NB4 (cell line): Measurements from ENCODE around the gene ABCA2.

Source experiments
- DNase-seq: peaks from one replicate; pipeline ENCODE4 v3.0.0; 2010; ENCODE audit warnings: low read depth
- H3K4me3 ChIP-seq: one replicate; pipeline ENCODE4 v1.5.1; 2011; ENCODE audit warnings: mild to moderate bottlenecking, low read depth, low read length, moderate library complexity
- MYC ChIP-seq: IDR thresholded peaks from 2 replicates; pipeline ENCODE4 v1.6.1; 2011; ENCODE audit warnings: low read depth, low read length
- POLR2A ChIP-seq: IDR thresholded peaks from 2 replicates; pipeline ENCODE4 v1.6.1; 2011; ENCODE audit warnings: mild to moderate bottlenecking; ENCODE audit not compliant: insufficient read length; ENCODE audit errors: extremely low read depth
- TF ChIP-seq, protein P1 (sequence below): IDR thresholded peaks from 2 replicates; pipeline ENCODE4 v1.6.1; 2011; ENCODE audit warnings: low read depth, low read length
- TF ChIP-seq, protein P2 (sequence below): IDR thresholded peaks from one replicate; pipeline ENCODE4 v1.5.1; 2012; ENCODE audit warnings: low read depth, low read length

ABCA2 gene

GRCh38 chr9:136972743-136973142 is 55.3 kb downstream of the ABCA2 start:
- H3K4me3 ChIP-seq: no peak overlapping the region
- DNase-seq: no peak
- TF ChIP-seq POLR2A: no peak
- TF ChIP-seq, protein P1, sequence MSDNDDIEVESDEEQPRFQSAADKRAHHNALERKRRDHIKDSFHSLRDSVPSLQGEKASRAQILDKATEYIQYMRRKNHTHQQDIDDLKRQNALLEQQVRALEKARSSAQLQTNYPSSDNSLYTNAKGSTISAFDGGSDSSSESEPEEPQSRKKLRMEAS: no peak
- no peak for TF ChIP-seq MYC
- TF ChIP-seq, protein P2, sequence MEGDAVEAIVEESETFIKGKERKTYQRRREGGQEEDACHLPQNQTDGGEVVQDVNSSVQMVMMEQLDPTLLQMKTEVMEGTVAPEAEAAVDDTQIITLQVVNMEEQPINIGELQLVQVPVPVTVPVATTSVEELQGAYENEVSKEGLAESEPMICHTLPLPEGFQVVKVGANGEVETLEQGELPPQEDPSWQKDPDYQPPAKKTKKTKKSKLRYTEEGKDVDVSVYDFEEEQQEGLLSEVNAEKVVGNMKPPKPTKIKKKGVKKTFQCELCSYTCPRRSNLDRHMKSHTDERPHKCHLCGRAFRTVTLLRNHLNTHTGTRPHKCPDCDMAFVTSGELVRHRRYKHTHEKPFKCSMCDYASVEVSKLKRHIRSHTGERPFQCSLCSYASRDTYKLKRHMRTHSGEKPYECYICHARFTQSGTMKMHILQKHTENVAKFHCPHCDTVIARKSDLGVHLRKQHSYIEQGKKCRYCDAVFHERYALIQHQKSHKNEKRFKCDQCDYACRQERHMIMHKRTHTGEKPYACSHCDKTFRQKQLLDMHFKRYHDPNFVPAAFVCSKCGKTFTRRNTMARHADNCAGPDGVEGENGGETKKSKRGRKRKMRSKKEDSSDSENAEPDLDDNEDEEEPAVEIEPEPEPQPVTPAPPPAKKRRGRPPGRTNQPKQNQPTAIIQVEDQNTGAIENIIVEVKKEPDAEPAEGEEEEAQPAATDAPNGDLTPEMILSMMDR: no peak

DNA sequence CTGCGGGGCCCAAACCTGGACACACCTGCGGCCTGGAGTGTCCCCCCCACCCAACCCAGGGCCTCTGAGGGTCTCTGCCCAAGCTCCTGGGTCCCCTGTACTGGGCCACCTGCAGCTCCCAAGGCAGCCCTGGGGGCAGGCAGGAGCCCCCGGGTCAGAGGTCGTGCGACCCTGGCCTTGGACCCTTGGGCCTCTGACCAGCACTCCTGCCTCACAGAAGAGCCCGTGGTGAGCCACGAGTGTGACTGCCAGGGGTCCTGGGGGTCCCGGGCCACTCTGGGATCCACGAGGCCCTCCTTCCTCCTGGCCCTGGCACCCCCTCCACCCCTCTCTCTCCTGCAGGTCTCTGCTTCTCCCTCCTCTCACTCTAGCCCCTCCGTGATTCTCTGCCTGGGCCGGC is 55.7 kb downstream of the ABCA2 start:
- TF ChIP-seq MYC (no peak), POLR2A (no peak)
- TF ChIP-seq, protein P2: no peak
- TF ChIP-seq, protein P1: no peak
- H3K4me3 ChIP-seq: no peak overlapping the region
- DNase-seq: no peak

DNA sequence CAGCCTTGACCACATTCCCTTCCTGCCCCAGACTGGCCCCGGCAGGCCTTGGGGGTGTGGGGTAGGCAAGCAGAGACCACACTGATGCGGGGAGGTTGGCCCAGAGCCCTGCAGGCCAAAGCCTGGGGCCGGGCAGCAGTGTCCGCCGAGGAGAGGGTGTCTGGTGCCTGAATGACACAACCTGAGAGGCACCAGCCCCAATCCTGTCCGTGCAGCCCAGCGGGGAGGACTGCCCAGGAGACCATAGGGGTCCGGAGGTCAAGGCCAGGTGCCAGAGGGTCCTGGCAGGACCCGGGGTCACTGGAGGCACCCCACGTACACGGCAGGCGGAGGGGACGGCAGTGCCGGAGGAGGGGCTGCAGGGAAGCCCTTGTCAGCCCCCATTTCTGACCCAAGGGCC is 56.3 kb downstream of the ABCA2 start:
- TF ChIP-seq MYC (no peak), POLR2A (no peak)
- TF ChIP-seq, protein P1: no peak
- TF ChIP-seq, protein P2: no peak
- no peak for DNase-seq
- no peak overlapping the region for H3K4me3 ChIP-seq

DNA sequence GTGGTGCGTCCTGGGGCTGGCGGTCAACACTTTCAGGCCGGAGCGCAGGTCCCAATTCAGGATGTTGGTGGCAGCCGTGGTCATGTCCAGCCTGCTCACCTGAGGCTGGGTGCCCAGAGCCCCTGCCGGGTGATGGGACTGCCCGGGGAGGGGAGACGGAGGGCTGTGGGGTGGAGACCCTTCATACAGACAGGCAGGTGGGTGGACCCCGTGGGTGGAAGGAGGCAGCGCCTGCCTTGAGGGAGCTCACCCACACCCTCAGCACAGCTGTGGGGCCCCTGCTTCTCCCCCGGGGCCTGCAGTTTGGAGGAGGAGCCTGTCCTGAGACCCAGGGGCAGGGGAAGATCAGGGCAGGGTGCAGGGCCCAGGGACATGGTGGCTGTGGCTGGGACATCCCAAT is 57.7 kb downstream of the ABCA2 start:
- TF ChIP-seq MYC (no peak), POLR2A (no peak)
- TF ChIP-seq, protein P1: no peak
- TF ChIP-seq, protein P2: no peak
- no peak for DNase-seq
- no peak overlapping the region for H3K4me3 ChIP-seq

DNA sequence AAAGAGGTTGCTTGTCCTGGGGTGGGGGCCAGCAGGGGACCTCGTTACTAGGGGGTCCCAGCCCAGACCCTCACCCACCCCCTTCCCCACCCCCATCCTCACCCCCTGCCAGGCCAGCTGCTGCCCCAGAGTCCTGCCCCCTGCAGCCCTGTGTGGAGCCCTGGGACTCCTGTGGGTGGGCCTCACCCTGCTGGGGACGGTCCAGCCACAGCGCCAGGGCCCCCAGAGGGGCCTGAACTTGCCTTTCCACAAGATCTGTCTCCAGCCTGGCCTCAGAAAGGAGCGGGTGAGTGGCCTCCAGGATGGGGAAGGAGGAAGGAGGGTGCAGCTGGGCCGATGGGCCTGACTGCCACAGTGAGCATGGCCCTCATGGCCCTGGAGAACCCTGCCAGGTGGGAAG is 58.3 kb downstream of the ABCA2 start:
- TF ChIP-seq MYC (no peak), POLR2A (no peak)
- TF ChIP-seq, protein P1: no peak
- TF ChIP-seq, protein P2: no peak
- no peak for DNase-seq
- no peak overlapping the region for H3K4me3 ChIP-seq

GRCh38 chr9:136969150-136969549 is 58.9 kb downstream of the ABCA2 start:
- no peak overlapping the region for H3K4me3 ChIP-seq
- TF ChIP-seq, protein P1: no peak
- TF ChIP-seq MYC: no peak
- TF ChIP-seq POLR2A: no peak
- TF ChIP-seq, protein P2: no peak
- no peak for DNase-seq
